ENCODE measurements around the gene TNRC6C.
A peak's percentile ranks its signal among the peaks of the same experiment; 100 is the strongest.
"Not testable (repeated sequence)": the region's sequence is repeated elsewhere in the genome, so short reads cannot be mapped to it uniquely, and the experiment has no call there.

TNRC6C gene

GRCh38 chr17:77930780-77931768, 27.4 kb upstream of the TNRC6C start:
- DNase-seq (ENCODE audit: low spot score), result no peak

- DNase-seq (ENCODE audit: low spot score), result no peak
Measured at GRCh38 chr17:77933777-77934398, 24.6 kb upstream of the TNRC6C start.

- no peak for DNase-seq (ENCODE audit: low spot score)
Measured at GRCh38 chr17:77935121-77935571, 23.4 kb upstream of the TNRC6C start.

- DNase-seq (ENCODE audit: low spot score), result not testable (repeated sequence)
Measured at GRCh38 chr17:77935744-77936143, 22.8 kb upstream of the TNRC6C start.

GRCh38 chr17:77936881-77937280, 21.6 kb upstream of the TNRC6C start:
- no peak for DNase-seq (ENCODE audit: low spot score)

- no peak for DNase-seq (ENCODE audit: low spot score)
Measured at GRCh38 chr17:77941004-77941403, 17.5 kb upstream of the TNRC6C start.

- no peak for DNase-seq (ENCODE audit: low spot score)
Measured at GRCh38 chr17:77942112-77942988, 16.2 kb upstream of the TNRC6C start.

GRCh38 chr17:77943971-77944370, 14.5 kb upstream of the TNRC6C start:
- no peak for DNase-seq (ENCODE audit: low spot score)

- no peak for DNase-seq (ENCODE audit: low spot score)
Measured at GRCh38 chr17:77944390-77945222, 13.9 kb upstream of the TNRC6C start.

- DNase-seq (ENCODE audit: low spot score), result no peak
Measured at GRCh38 chr17:77946900-77947645, 11.4 kb upstream of the TNRC6C start.

- DNase-seq (ENCODE audit: low spot score), result no peak
Measured at GRCh38 chr17:77948690-77949114, 9.8 kb upstream of the TNRC6C start.

- no peak for DNase-seq (ENCODE audit: low spot score)
Measured at GRCh38 chr17:77951123-77951522, 7.4 kb upstream of the TNRC6C start.

- DNase-seq (ENCODE audit: low spot score), result no peak
Measured at GRCh38 chr17:77952368-77952767, 6.1 kb upstream of the TNRC6C start.

GRCh38 chr17:77957235-77957856, 1.2 kb upstream of the TNRC6C start:
- no peak for DNase-seq (ENCODE audit: low spot score)

GRCh38 chr17:77958716-77959125, 218 bp downstream of the TNRC6C start:
- DNase-seq (ENCODE audit: low spot score), result no peak

- DNase-seq (ENCODE audit: low spot score), result peak; percentile 74
Measured at GRCh38 chr17:77959126-77959925, 823 bp downstream of the TNRC6C start.

- DNase-seq (ENCODE audit: low spot score), result no peak
Measured at GRCh38 chr17:77959926-77960521, 1.5 kb downstream of the TNRC6C start.

GRCh38 chr17:77961741-77962140, 3.2 kb downstream of the TNRC6C start:
- DNase-seq (ENCODE audit: low spot score), result no peak

- no peak for DNase-seq (ENCODE audit: low spot score)
Measured at GRCh38 chr17:77962348-77962747, 3.8 kb downstream of the TNRC6C start.
